K562 (cell line): ENCODE results near the gene CMTM8. TPM values are rescaled to one million over a fixed set of nuclear protein-coding genes. Genes with fewer than 3 reads are reported as not detected.

ENCODE experiments used
- ATAC-seq: fragments of 200-7000 bp; cut with Tn5 transposase; 3 replicates; pipeline ENCODE4 v1.9.1; 2020; ENCODE audit warnings: moderate library complexity
- BruUV-seq: library from RNA; stranded (reverse); fragments of 400-500 nt; replicated peaks from 2 replicates; lab custom pipeline; 2021; lab: Mats Ljungman, UMichigan
- CTCF ChIA-PET: fragments of 300-600 bp; formaldehyde crosslinking; extraction: SDS; loops from one replicate; lab custom pipeline; 2021; ENCODE audit warnings: low intra/inter-chr PET ratio; lab: Yijun Ruan, JAX
- POLR2A ChIA-PET: fragments of 300-600, 350-650 bp; sonication (Branson Sonifier 250); formaldehyde crosslinking; extraction: SDS; loops from one replicate; lab custom pipeline; 2021; ENCODE audit warnings: antibody characterized with exemption, inconsistent platforms; lab: Yijun Ruan, JAX
- DNase-seq, 4 experiments: peaks; one replicate each; pipeline versions ENCODE4 v3.0.0 to v3.0.0-alpha.2; 2011 to 2018; ENCODE audit warnings: low spot score in 3 of 4, mixed read lengths in 3 of 4; ENCODE audit errors: extremely low read depth in 1 of 4
- FAIRE-seq: peaks from 2 replicates; lab custom pipeline; 2011; peaks lifted over from hg19 to GRCh38; lab: Jason Lieb, UNC
- H2AFZ ChIP-seq: 2 replicates; pipeline ENCODE4 v1.6.0; 2011; ENCODE audit warnings: low read depth, low read length, control low read depth, inconsistent platforms
- H3K27ac ChIP-seq: fragments of 200-600 bp; 3 replicates; pipeline ENCODE4 v1.8.0; 2011; ENCODE audit warnings: low read depth, mild to moderate bottlenecking, control low read depth, inconsistent platforms, low read length, moderate library complexity, mixed read lengths; ENCODE audit errors: extremely low read depth
- H3K27me3 ChIP-seq, 2 experiments: fragments of 300-600 bp in 1 of 2; 2 replicates in 1 of 2; 3 replicates in 1 of 2; pipeline versions ENCODE4 v1.6.0 to v1.8.0; 2011; ENCODE audit warnings: inconsistent platforms in 2 of 2, low read length in 2 of 2, mild to moderate bottlenecking in 1 of 2, mixed read lengths in 1 of 2, moderate library complexity in 1 of 2; ENCODE audit not compliant: control insufficient read depth in 2 of 2, insufficient read depth in 2 of 2
- H3K36me3 ChIP-seq: fragments of 300-600 bp; 3 replicates; pipeline ENCODE4 v1.8.0; 2011; ENCODE audit warnings: mild to moderate bottlenecking, low read length, inconsistent platforms; ENCODE audit not compliant: control insufficient read depth, insufficient read depth
- H3K4me1 ChIP-seq, 2 experiments: fragments of 200-600 bp in 1 of 2; replicated peaks in 1 of 2; 2 replicates in 1 of 2; 3 replicates in 1 of 2; pipeline versions ENCODE4 v1.5.1 to v1.8.0; 2011; ENCODE audit warnings: inconsistent platforms in 2 of 2, low read length in 2 of 2, mild to moderate bottlenecking in 1 of 2, mixed read lengths in 1 of 2, moderate library complexity in 1 of 2; ENCODE audit not compliant: control insufficient read depth in 2 of 2, insufficient read depth in 2 of 2
- H3K4me2 ChIP-seq: 2 replicates; pipeline ENCODE4 v1.6.1; 2011; ENCODE audit warnings: low read length, control low read depth, inconsistent platforms, mixed read lengths; ENCODE audit not compliant: insufficient read depth
- H3K4me3 ChIP-seq: fragments of 200-600 bp; sonication (generic), shearing (Covaris generic); 2 replicates; pipeline ENCODE4 v1.5.1; 2016; ENCODE audit warnings: control low read depth, inconsistent platforms
- H3K79me2 ChIP-seq: fragments of 200-600 bp; 3 replicates; pipeline ENCODE4 v1.8.0; 2011; ENCODE audit warnings: low read length, inconsistent platforms; ENCODE audit not compliant: control insufficient read depth, insufficient read depth
- H3K9ac ChIP-seq, 2 experiments: 2 replicates each; pipeline versions ENCODE4 v1.6.0 to v1.6.1; 2011; ENCODE audit warnings: low read depth in 2 of 2, low read length in 2 of 2, control low read depth in 1 of 2, inconsistent platforms in 1 of 2, mild to moderate bottlenecking in 1 of 2, mixed read lengths in 1 of 2; ENCODE audit not compliant: insufficient read depth in 1 of 2
- H3K9me1 ChIP-seq: one replicate; pipeline ENCODE4 v1.6.0; 2011; ENCODE audit warnings: inconsistent platforms, mild to moderate bottlenecking, low read length, moderate library complexity; ENCODE audit not compliant: control insufficient read depth, insufficient read depth
- H3K9me3 ChIP-seq: replicated peaks from 2 replicates; pipeline ENCODE4 v1.5.1; 2011; ENCODE audit warnings: low read depth, low read length, inconsistent platforms; ENCODE audit not compliant: control insufficient read depth, insufficient read depth
- H4K20me1 ChIP-seq: replicated peaks from 2 replicates; pipeline ENCODE4 v1.6.1; 2011; ENCODE audit warnings: low read length, inconsistent platforms, mixed read lengths; ENCODE audit not compliant: control insufficient read depth, insufficient read depth
- BCL6 ChIP-seq: fragments of 250-450 bp; sonication (Bioruptor Pico); IDR thresholded peaks from 2 replicates; pipeline ENCODE4 v1.4.0; 2020
- DACH1 ChIP-seq: fragments of 450-650 bp; IDR thresholded peaks from 2 replicates; pipeline ENCODE4 v1.6.1; 2018; ENCODE audit not compliant: partially characterized antibody
- DIDO1 ChIP-seq: fragments of 450-650 bp; IDR thresholded peaks from 2 replicates; pipeline ENCODE4 v1.6.1; 2016; ENCODE audit warnings: low read depth, missing biosample characterization, missing genetic modification characterization
- HCFC1 ChIP-seq: IDR thresholded peaks from 2 replicates; pipeline ENCODE4 v1.6.1; 2012; ENCODE audit warnings: low read depth, low read length, improper control_type of control experiment
- HINFP ChIP-seq: fragments of 450-650 bp; conservative IDR thresholded peaks from 2 replicates; pipeline ENCODE4 v1.6.1; 2016; ENCODE audit warnings: missing genetic modification characterization, low read depth, mild to moderate bottlenecking, control low read depth, missing compliant biosample characterization
- KAT2B ChIP-seq: IDR thresholded peaks from one replicate; pipeline ENCODE4 v1.6.1; 2012; ENCODE audit warnings: low read depth, mild to moderate bottlenecking, control low read depth, inconsistent platforms, low read length, moderate library complexity
- MBD2 ChIP-seq: sonication (generic); IDR thresholded peaks from 2 replicates; pipeline ENCODE4 v1.6.1; 2016; ENCODE audit warnings: low read depth, borderline replicate concordance
- MTA2 ChIP-seq: fragments of 450-650 bp; IDR thresholded peaks from 2 replicates; pipeline ENCODE4 v1.6.1; 2016; ENCODE audit warnings: low read depth
- NEUROD1 ChIP-seq: fragments of 150-350 bp; IDR thresholded peaks from 2 replicates; pipeline ENCODE4 v1.6.1; 2014; ENCODE audit warnings: borderline replicate concordance, low read length, low read depth; ENCODE audit not compliant: partially characterized antibody
- NFATC3 ChIP-seq: fragments of 450-650 bp; IDR thresholded peaks from 2 replicates; pipeline ENCODE4 v1.6.1; 2017; ENCODE audit warnings: mild to moderate bottlenecking
- SAP30 ChIP-seq: fragments of 200-600 bp; sonication (generic); IDR thresholded peaks from 2 replicates; pipeline ENCODE4 v1.6.1; 2012; ENCODE audit warnings: borderline replicate concordance, low read depth, mild to moderate bottlenecking, moderate library complexity, low read length, control low read depth, inconsistent platforms; ENCODE audit not compliant: insufficient read depth, poor library complexity, severe bottlenecking
- STAT6 ChIP-seq: sonication (generic); formaldehyde crosslinking; IDR thresholded peaks from 2 replicates; pipeline ENCODE4 v1.8.1; 2023; ENCODE audit warnings: mild to moderate bottlenecking, missing genetic modification reagents
- TEAD4 ChIP-seq, 2 experiments: sonication (generic) in 1 of 2; formaldehyde crosslinking in 1 of 2; IDR thresholded peaks; 2 replicates each; pipeline versions ENCODE4 v1.6.1 to v1.8.0; 2012 to 2022; ENCODE audit warnings: borderline replicate concordance in 1 of 2, inconsistent platforms in 1 of 2, low read length in 1 of 2, mild to moderate bottlenecking in 1 of 2, missing genetic modification reagents in 1 of 2
- ZNF133 ChIP-seq: fragments of 250-450 bp; sonication (Bioruptor Pico); IDR thresholded peaks from 2 replicates; pipeline ENCODE4 v1.4.0; 2020; ENCODE audit warnings: mild to moderate bottlenecking
- WGBS: fragments of 100-300 bp; shearing (Covaris generic); methylation state at CpG from one replicate; pipeline ENCODE4 v1.1.6; 2016; ENCODE audit warnings: low coverage, mixed read lengths; ENCODE audit not compliant: insufficient coverage; ENCODE audit errors: missing lambda C conversion rate; 5-methylcytosine and 5-hydroxymethylcytosine counted together
- in situ Hi-C: fragments of 300-500 bp; cut with MboI; formaldehyde crosslinking; loops from 4 replicates; pipeline ENCODE4 v1.15.0; 2018; ENCODE audit warnings: inconsistent platforms, mixed read lengths
- intact Hi-C: fragments of 100-400 bp; cut with micrococcal nuclease; formaldehyde crosslinking; loops from 2 replicates; pipeline ENCODE4 v1.14.2; 2022
- polyA plus RNA-seq, 8 experiments: library from polyadenylated mRNA; depleted of rRNA in 4 of 8; stranded (reverse) in 5 of 8; unstranded in 3 of 8; fragments of >200 nt; fragmentation: Nextera tagmentation in 2 of 8; fragmentation: Illumina TruSeq in 1 of 8; extraction: Ambion mirVana in 2 of 8; extraction: Trizol in 1 of 8; gene quantifications; 2 replicates each; pipeline versions ENCODE4 v1.2.1 to v1.2.3, GENCODE V29; 2011 to 2014; ENCODE audit warnings: inconsistent platforms in 1 of 8, missing spikeins in 1 of 8
- total RNA-seq, 7 experiments: library from RNA; depleted of rRNA in 6 of 7; stranded (reverse); fragments of >200 nt in 6 of 7; fragmentation: Illumina TruSeq in 2 of 7; extraction: Trizol in 2 of 7; gene quantifications; 2 replicates each; pipeline versions ENCODE4 v1.2.1 to v1.2.3, GENCODE V29; 2011 to 2021; ENCODE audit warnings: low replicate concordance in 1 of 7

CMTM8 gene
- total and polyA plus RNA-seq, 9 of the 15 experiments (the other 6 are each of a cell fraction or from before 2014, with no cell fraction given): not detected

- TF ChIP-seq NEUROD1 (no peak), MBD2 (no peak), DACH1 (no peak), DIDO1 (tag) (no peak), KAT2B (no peak), STAT6 (CRISPR knock-in tag) (no peak), ZNF133 (CRISPR knock-in tag) (no peak), NFATC3 (no peak), HINFP (tag) (no peak), BCL6 (CRISPR knock-in tag) (no peak), MTA2 (no peak), SAP30 (no peak), HCFC1 (no peak), TEAD4 (IDR thresholded peaks at IDR 0.05; ENCODE audit: low read length) (no peak), TEAD4 (CRISPR knock-in tag; IDR thresholded peaks at IDR 0.05; ENCODE audit: borderline replicate concordance) (no peak)
- DNase-seq (no peak), ATAC-seq (no peak), FAIRE-seq (no peak)
- H3K9ac ChIP-seq: no peak overlapping the region
- H2AFZ ChIP-seq: no peak overlapping the region
- H3K9me1 ChIP-seq: no peaks in the 10 kb centered on the region
- no TSS peak for BruUV-seq
- H3K27ac ChIP-seq: no peak overlapping the region
- intact Hi-C loops: no loop called here
- H3K36me3 ChIP-seq: no peaks in the 10 kb centered on the region
- H3K27me3 ChIP-seq: peaks cover 0 to 5% of the 10 kb centered on the region in 2 experiments; a peak in 1 of 5 replicates
- H3K4me3 ChIP-seq: no peak overlapping the region
- H3K4me1 ChIP-seq: no peaks in the 10 kb centered on the region
- in situ Hi-C loops: no loop called here
- 0% methylated on average over 2 of the region's 2 CpGs for WGBS
- H3K79me2 ChIP-seq: no peaks in the 10 kb centered on the region
- ChIA-PET POLR2A (interaction anchor here (0.6 kb wide), 1 partner anchor 609 kb away, joined by 4 read pairs; no protein-coding TSS in a partner anchor), CTCF (no interaction called here)
- H4K20me1 ChIP-seq: no peaks in the 10 kb centered on the region
- no peaks in the 10 kb centered on the region for H3K9me3 ChIP-seq
- no peak overlapping the region for H3K4me2 ChIP-seq
Observed at GRCh38 chr3:32215185-32215584, 23.3 kb upstream of the CMTM8 start.
